B cell (primary cell): Measurements from ENCODE around the gene N4BP2. TPM values are rescaled to one million over a fixed set of nuclear protein-coding genes. Genes with fewer than 3 reads are reported as not detected.

Source experiments
- ATAC-seq: fragments of 200-7000 bp; cut with Tn5 transposase; one replicate; pipeline ENCODE4 v1.10.0; 2021; ENCODE audit warnings: low read depth, mild to moderate bottlenecking, moderate number of reproducible peaks, moderate library complexity
- CTCF ChIA-PET: fragments of 350-600 bp; sonication (Branson Sonifier 250); formaldehyde crosslinking; loops from one replicate; lab custom pipeline; 2021; ENCODE audit warnings: antibody characterized with exemption, inconsistent platforms; lab: Charles Lee
- POLR2A ChIA-PET: fragments of 350-600 bp; sonication (Branson Sonifier 250); formaldehyde crosslinking; loops from one replicate; lab custom pipeline; 2021; ENCODE audit warnings: antibody characterized with exemption; lab: Charles Lee
- DNase-seq: peaks from one replicate; pipeline ENCODE4 v3.0.0; 2013
- H2AFZ ChIP-seq: 2 replicates; pipeline ENCODE4 v1.6.1; 2012; ENCODE audit warnings: mild to moderate bottlenecking, low read depth, low read length; ENCODE audit not compliant: insufficient read depth, poor library complexity, severe bottlenecking
- H3K27ac ChIP-seq, 2 donors: 1 replicate in 1 of 2; 2 replicates in 1 of 2; pipeline ENCODE4 v1.5.1; 2012 to 2013; ENCODE audit warnings: low read length in 2 of 2, mild to moderate bottlenecking in 2 of 2, moderate library complexity in 1 of 2
- H3K27me3 ChIP-seq, 4 experiments: fragments of 200-600 bp in 1 of 4; sonication (generic) in 1 of 4; replicated peaks in 1 of 4; 1 replicate in 2 of 4; 2 replicates in 2 of 4; pipeline versions ENCODE4 v1.6.1 to v1.7.0; 2013 to 2016; ENCODE audit warnings: low read length in 3 of 4, mild to moderate bottlenecking in 2 of 4, mixed read lengths in 1 of 4, moderate library complexity in 1 of 4; ENCODE audit not compliant: insufficient read depth in 4 of 4, control insufficient read depth in 3 of 4; ENCODE audit errors: control extremely low read depth in 1 of 4
- H3K36me3 ChIP-seq, 2 experiments: replicated peaks in 1 of 2; 1 replicate in 1 of 2; 2 replicates in 1 of 2; pipeline versions ENCODE4 v1.6.1 to v1.7.1; 2013; ENCODE audit warnings: low read length in 1 of 2; ENCODE audit not compliant: insufficient read depth in 2 of 2, control insufficient read depth in 1 of 2; ENCODE audit errors: control extremely low read depth in 1 of 2, extremely low read depth in 1 of 2
- H3K4me1 ChIP-seq, 2 donors: fragments of 200-600 bp in 1 of 2; sonication (generic) in 1 of 2; 1 replicate in 1 of 2; 2 replicates in 1 of 2; pipeline versions ENCODE4 v1.5.1 to v1.6.1; 2013 to 2017; ENCODE audit warnings: low read length in 2 of 2; ENCODE audit not compliant: control insufficient read depth in 2 of 2, insufficient read depth in 2 of 2
- H3K4me2 ChIP-seq: replicated peaks from 2 replicates; pipeline ENCODE3; 2012; ENCODE audit warnings: mild to moderate bottlenecking, low read depth, low read length; ENCODE audit not compliant: poor library complexity, severe bottlenecking
- H3K4me3 ChIP-seq, 5 experiments: fragments of 200-600 bp in 1 of 5; sonication (generic) in 1 of 5; 1 replicate in 3 of 5; 2 replicates in 2 of 5; pipeline versions ENCODE4 v1.5.1 to v1.7.0; 2011 to 2016; ENCODE audit warnings: low read length in 4 of 5, mild to moderate bottlenecking in 4 of 5, low read depth in 2 of 5, control low read depth in 1 of 5, moderate library complexity in 1 of 5; ENCODE audit not compliant: insufficient read depth in 1 of 5; ENCODE audit errors: control extremely low read depth in 1 of 5, extremely low read depth in 1 of 5
- H3K79me2 ChIP-seq: fragments of 200-600 bp; sonication (generic); one replicate; pipeline ENCODE4 v1.6.0; 2016; ENCODE audit warnings: low read length; ENCODE audit not compliant: control insufficient read depth, insufficient read depth
- H3K9ac ChIP-seq: fragments of 200-600 bp; sonication (generic); 2 replicates; pipeline ENCODE4 v1.6.1; 2017; ENCODE audit warnings: mild to moderate bottlenecking, low read length, moderate library complexity
- H3K9me3 ChIP-seq, 3 donors: one replicate each; pipeline versions ENCODE4 v1.6.1 to v1.7.1; 2013; ENCODE audit warnings: low read length in 2 of 3; ENCODE audit not compliant: control insufficient read depth in 2 of 3, insufficient read depth in 1 of 3; ENCODE audit errors: control extremely low read depth in 1 of 3
- H4K20me1 ChIP-seq: 2 replicates; pipeline ENCODE4 v1.6.0; 2012; ENCODE audit warnings: mild to moderate bottlenecking, low read length; ENCODE audit not compliant: insufficient read depth, control insufficient read depth, poor library complexity, severe bottlenecking
- H3K27ac Mint-ChIP-seq: one replicate; pipeline ENCODE4 v1.8.0; 2021; ENCODE audit warnings: mixed read lengths
- H3K27me3 Mint-ChIP-seq: one replicate; pipeline ENCODE4 v1.8.0; 2021; ENCODE audit warnings: mixed read lengths
- H3K4me1 Mint-ChIP-seq: one replicate; pipeline ENCODE4 v1.8.0; 2021; ENCODE audit warnings: mixed read lengths
- H3K4me3 Mint-ChIP-seq: one replicate; pipeline ENCODE4 v1.8.0; 2021; ENCODE audit warnings: mixed read lengths
- H3K9me3 Mint-ChIP-seq: one replicate; pipeline ENCODE4 v1.8.0; 2022; ENCODE audit warnings: mixed read lengths; ENCODE audit not compliant: insufficient read depth
- CTCF ChIP-seq: fragments of 200-600 bp; IDR thresholded peaks from one replicate; pipeline ENCODE4 v1.8.0; 2022; ENCODE audit warnings: antibody characterized with exemption, mild to moderate bottlenecking
- EZH2 ChIP-seq: IDR thresholded peaks from 2 replicates; pipeline ENCODE4 v1.6.1; 2012; ENCODE audit warnings: borderline replicate concordance, low read depth, mild to moderate bottlenecking, moderate library complexity, low read length; ENCODE audit not compliant: insufficient read depth, poor library complexity, severe bottlenecking
- whole genome bisulfite sequencing: methylation state at CpG from one replicate; pipeline ENCODE4 v1.1.5; 2013; ENCODE audit warnings: missing lambda C conversion rate; ENCODE audit not compliant: insufficient coverage; 5-methylcytosine and 5-hydroxymethylcytosine counted together
- intact Hi-C: fragments of 100-400 bp; cut with micrococcal nuclease; formaldehyde crosslinking; loops from one replicate; pipeline ENCODE4 v1.10.0; 2022
- polyA plus RNA-seq: library from polyadenylated mRNA; depleted of rRNA; stranded (reverse); fragments of >200 nt; gene quantifications from 2 replicates; pipeline ENCODE4 v1.2.3, GENCODE V29; 2012
- small RNA-seq: library from RNA; depleted of rRNA; stranded (forward); fragments of <200 nt; gene quantifications from one replicate; pipeline ENCODE3, GENCODE V24; 2012; ENCODE audit warnings: low replicate concordance, low read depth; ENCODE audit not compliant: insufficient read length
- total RNA-seq, 2 donors: library from RNA; stranded (reverse); fragments of 120-200 nt in 1 of 2; gene quantifications; 1 replicate in 1 of 2; 2 replicates in 1 of 2; pipeline versions ENCODE4 v1.2.3 to v1.2.4, GENCODE V29; 2013 to 2022

N4BP2 gene
- total and polyA plus RNA-seq, 2 donors (not counting 1 experiment from before 2014, with no cell fraction given) = 2.4 to 12.8 TPM

GRCh38 chr4:40206426-40206825, 149.8 kb downstream of the N4BP2 start:
- peak overlapping the region; percentile 59 for H3K9ac ChIP-seq
- H3K4me3 ChIP-seq = peak overlapping the region in 3 of 5 experiments; percentile 6 to 61 (median 43)
- peaks cover 14 to 41% of the 10 kb centered on the region in 2 experiments for H3K36me3 ChIP-seq
- peaks cover 84 to 90% of the 10 kb centered on the region in 2 donors for H3K4me1 ChIP-seq
- no peaks in the 10 kb centered on the region for H3K9me3 ChIP-seq
- WGBS = no CpG with 5 or more reads among the region's 2 CpGs
- ATAC-seq (no peak), DNase-seq (no peak)
- peaks cover 86% of the 10 kb centered on the region for H3K4me1 Mint-ChIP-seq
- H2AFZ ChIP-seq = no peak overlapping the region
- H4K20me1 ChIP-seq = peaks cover 89% of the 10 kb centered on the region
- no peaks in the 10 kb centered on the region for H3K9me3 Mint-ChIP-seq
- H3K27me3 ChIP-seq = no peaks in the 10 kb centered on the region
- H3K79me2 ChIP-seq = peaks cover 100% of the 10 kb centered on the region
- peak overlapping the region; percentile 88 for H3K27ac Mint-ChIP-seq
- TF ChIP-seq CTCF (no peak), EZH2 (no peak)
- H3K4me2 ChIP-seq = peak overlapping the region; percentile 75
- no peaks in the 10 kb centered on the region for H3K27me3 Mint-ChIP-seq
- ChIA-PET POLR2A (interaction anchor here (1.1 to 2.2 kb wide), 2 partner anchors 12 to 54 kb away, joined by 5 to 6 read pairs; no protein-coding TSS in a partner anchor), CTCF (interaction anchor here (1.0 to 5.6 kb wide), 5 partner anchors 14 to 104 kb away, joined by 3 to 47 read pairs (median 4); no protein-coding TSS in a partner anchor)
- peak overlapping the region; percentile 65 to 82 for H3K27ac ChIP-seq
- H3K4me3 Mint-ChIP-seq = peak overlapping the region; percentile 86
- intact Hi-C loops = loop anchor here (5.0 kb wide), 1 partner anchor 36 kb away; no protein-coding TSS in a partner anchor

Small RNA genes lying within 50 kb of the gene (small RNA-seq; reads per million reads assigned to genes)
- not detected for gene AC095057.1
- gene RF00432 = not detected
- not detected for gene RNU6-1112P

Other genes with a start within 250 kb of the N4BP2 start
- 111 and 116 TPM in 2 replicates for gene PDS5A, start 78.9 kb upstream of the N4BP2 start, total RNA-seq
- gene PDS5A, start 78.9 kb upstream of the N4BP2 start, polyA plus RNA-seq = 19.4 and 30.8 TPM in 2 replicates
- 187 and 209 TPM in 2 replicates for gene RHOH, start 140.2 kb downstream of the N4BP2 start, total RNA-seq
- 118 and 174 TPM in 2 replicates for gene RHOH, start 140.2 kb downstream of the N4BP2 start, polyA plus RNA-seq